ENCODE data around the gene RAMP3.

RAMP3 gene

DNA sequence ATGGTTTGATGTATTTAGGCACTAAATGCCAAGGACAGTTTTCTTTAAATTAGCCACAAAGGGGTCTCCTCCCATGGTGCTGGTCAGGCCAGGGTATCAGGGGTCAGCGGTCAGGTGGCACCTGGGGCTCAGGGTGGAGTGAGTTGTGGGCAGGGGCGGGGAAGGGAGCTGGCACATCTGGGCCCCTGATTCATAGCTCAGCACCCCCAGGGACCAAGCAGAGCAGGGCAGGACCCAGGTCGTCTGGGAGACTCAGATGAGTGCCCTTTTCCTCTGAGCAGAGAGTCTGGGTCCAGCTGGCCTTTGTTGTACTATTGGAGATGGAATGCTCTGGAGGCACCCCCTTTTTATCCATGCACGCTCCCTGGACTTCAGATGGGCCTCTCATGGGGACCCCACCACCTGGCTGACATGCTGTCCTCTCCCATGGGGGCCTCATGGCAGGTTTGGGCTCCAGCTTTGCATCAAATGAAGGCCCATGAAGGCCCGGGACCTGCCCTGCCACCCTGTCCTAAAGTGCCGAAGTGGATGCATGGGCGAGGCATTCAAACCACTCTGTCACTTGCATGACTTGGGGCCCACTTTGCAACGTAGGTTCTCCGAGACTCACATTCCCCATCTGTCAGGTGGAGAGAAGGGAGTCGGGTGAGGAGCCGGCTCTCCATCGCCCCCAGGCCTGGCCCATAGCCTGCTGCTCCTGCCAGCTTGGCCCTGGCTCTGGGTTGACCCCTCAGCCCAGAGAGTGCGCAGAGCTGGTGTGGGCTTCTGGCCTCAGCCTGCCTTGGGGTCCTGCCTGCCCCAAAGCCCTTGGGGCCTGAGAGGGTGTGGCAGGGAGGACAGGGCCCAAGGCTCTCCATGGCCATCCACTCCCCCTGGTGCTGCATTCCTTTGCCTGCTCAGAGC lies 66.4 kb downstream of the RAMP3 start:
- DNase-seq (ENCODE audit: low read depth): no peak

DNA sequence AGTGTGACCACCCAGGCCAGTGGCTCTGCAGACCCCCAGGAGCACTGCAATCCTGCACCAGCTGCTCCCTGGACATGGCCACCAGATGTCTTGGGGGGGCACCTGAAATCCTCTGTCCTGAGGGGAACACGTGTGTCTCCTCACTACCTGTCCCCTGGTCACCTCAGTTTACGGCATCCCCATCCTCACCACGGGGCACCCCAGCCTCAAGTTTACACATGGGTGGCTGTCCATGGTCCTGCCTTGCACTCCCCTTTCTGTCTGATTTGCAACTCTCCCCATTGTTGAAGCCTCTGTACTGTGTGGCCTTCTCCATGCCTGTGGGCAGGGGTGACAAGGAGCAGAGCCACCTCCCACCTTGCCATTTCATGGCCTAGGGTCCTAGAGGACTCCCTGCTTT lies 67.2 kb downstream of the RAMP3 start:
- no peak for DNase-seq (ENCODE audit: low read depth)

DNA sequence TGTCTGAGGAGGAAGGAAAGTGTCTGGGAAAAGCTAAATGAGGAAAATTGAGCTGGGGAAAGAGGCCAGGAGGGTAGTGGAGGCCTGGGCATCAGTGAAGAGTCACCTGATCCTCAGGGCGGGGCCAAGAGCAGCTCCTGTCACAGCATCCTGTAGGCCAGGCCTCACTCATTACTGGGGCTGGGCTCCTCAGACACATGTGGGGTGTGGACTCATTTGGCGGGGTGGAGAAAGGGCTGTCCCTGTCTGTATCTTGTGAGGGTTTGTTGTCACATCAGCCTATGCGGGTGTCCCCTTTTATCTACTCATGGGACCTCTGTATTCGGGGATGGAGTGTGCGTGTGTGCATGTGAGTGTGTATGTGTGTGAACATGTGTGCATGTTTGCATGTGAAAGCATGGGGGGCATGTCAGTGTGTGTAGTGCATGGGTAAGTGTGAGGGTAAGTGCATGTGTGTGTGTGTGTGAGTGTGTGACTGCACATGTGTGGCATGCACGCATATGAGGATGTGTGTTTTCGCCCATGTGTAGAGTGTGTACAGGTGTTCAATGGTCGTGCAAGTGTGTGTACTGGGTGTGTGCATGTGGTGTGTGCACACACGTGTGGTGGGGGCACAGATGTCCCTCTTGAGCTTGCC lies 67.8 kb downstream of the RAMP3 start:
- no peak for DNase-seq (ENCODE audit: low read depth)

DNA sequence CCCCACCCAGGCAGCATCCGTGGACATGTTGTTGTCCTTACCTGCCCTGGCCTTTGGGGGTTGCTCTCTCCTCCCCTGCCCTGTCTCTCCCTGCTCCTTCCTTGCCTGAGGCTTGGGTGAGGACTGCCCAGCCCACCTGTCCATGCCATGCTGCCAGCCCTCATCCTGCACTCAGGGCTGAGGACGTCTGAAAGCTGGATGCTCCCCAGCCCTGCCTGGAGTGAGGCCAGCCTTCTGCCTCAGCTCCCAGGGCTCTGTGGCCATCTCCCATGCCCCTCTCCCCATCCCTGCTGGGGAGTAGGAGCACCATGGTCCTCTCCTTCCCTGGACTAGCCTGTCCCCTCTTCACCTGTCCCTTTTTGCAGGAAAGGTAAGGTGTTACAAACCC lies 68.4 kb downstream of the RAMP3 start:
- no peak for DNase-seq (ENCODE audit: low read depth)

DNA sequence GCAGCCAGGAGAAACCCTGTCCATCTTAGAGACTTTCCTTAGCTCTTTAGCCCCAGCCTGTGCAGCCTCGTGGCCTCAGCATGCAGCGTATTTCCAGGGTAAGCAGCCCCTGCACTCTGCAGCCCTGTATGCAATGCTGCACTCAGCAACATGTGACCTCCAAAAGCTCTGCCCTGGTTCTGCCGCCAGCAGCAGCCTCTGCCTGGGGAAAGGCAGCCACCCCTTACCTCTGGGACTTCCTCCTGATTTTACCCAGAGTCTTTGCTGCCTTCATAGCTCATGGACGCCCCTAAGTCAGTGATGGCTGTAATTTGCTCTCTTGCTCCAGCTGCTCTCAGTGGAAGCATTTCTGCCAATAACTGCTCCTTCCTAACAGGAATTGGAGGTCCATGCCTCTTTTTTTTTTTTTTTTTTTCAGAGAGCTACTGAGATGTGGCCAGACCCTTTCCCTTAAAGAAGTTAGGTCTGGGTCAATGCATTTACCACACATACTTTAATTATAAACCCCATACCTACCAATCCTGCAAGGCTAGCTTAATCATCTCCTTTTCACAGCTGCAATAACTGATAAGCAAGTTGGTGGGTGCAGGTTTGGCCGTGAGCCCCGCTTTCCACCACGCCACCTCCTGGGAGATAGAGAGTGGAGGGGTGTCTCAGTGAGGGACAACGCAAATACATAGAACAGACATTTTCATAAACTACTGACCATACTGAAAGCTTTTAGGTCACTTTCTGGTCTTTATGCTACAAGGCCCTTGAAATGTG lies 71.7 kb downstream of the RAMP3 start:
- DNase-seq (ENCODE audit: low read depth): no peak

DNA sequence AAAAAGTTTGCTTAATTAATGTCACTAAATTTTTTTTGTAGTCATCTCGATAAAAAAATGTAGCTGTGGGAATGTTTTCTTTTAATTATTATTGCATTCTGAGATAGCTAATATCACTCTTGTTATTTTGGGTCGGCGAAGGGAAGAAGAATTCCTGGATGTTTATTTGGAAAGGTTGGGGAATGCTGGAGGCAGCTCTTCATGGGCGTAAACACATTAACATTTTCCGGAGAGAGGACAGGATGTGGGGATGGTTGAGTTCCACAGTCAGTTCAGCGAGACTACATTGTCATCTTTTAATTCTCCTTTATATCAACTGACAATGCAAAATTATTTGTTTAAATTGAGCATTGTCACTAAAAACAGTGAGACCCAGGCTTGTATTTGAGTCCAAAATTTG lies 72.5 kb downstream of the RAMP3 start:
- DNase-seq (ENCODE audit: low read depth): no peak

DNA sequence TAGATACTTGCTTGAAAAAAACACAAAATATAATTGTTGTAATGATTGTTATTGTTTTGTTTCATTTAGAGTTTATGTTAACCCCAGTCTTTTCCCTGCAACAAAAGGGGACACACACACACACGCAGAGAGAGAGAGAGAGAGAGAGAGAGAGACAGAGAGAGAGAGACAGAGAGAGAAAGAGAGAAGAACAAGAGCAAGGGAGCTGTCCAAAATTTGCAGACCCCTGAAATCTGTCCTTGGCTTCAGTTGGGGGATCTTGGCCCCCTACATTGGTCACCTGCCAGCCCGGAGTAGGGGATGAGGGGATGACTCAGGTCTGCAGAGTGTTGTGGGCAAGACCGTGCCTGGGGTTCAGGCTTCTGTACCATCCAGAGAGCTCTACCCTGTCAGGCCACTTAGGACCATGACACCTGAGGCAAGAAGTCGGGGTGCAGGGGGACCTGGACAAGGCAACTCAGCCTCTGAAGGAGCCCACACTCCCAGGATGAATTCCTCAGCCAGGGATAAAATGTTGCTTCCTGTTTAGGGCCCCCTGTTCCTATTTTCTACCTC lies 73.1 kb downstream of the RAMP3 start:
- no peak for DNase-seq (ENCODE audit: low read depth)

DNA sequence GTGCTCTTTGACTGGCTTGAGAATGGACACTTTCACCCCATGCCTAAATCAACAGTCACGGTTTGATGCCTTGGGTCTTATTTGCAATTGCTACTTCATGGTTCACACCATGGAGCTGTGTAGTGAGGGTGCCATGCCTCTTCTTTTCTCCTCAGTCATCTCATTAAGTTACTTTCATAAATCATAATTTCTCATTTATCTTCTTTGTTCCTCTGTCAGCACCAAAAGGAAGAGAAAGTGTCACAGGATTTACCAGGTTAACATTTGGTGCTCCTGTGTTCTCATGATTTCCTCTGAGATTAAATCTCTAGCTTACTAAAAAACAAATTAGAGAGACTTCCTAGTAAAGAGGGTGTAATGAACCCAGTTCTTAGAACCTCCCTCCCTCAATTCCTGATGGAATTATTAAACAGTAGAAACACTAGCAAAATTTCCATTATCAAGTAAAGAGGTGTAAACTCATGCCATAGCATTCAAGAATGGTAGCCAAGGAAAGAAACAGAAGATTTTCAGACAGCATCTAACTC lies 75.7 kb downstream of the RAMP3 start:
- no peak for DNase-seq (ENCODE audit: low read depth)

Data from fibroblast of the conjunctiva (primary cell).